WERI-Rb-1 (cell line): ENCODE data around the gene RSBN1.
A peak's percentile ranks its signal among the peaks of the same experiment; 100 is the strongest.

Experiments used
- DNase-seq: peaks from one replicate; pipeline ENCODE4 v3.0.0-alpha.2; 2020
- H3K27ac ChIP-seq: fragments of 250-450 bp; sonication (Bioruptor Pico); 2 replicates; pipeline ENCODE4 v1.5.1; 2020; ENCODE audit warnings: mild to moderate bottlenecking, moderate library complexity
- H3K27me3 ChIP-seq: fragments of 250-450 bp; sonication (Bioruptor Pico); 2 replicates; pipeline ENCODE4 v1.5.1; 2021; ENCODE audit warnings: mild to moderate bottlenecking, low read depth, moderate library complexity; ENCODE audit not compliant: insufficient read depth, severe bottlenecking
- H3K36me3 ChIP-seq: fragments of 250-450 bp; sonication (Bioruptor Pico); 2 replicates; pipeline ENCODE4 v1.5.1; 2020; ENCODE audit warnings: mild to moderate bottlenecking, moderate library complexity
- H3K4me3 ChIP-seq: 2 replicates; pipeline ENCODE4 v1.5.1; 2011; ENCODE audit warnings: low read depth, mild to moderate bottlenecking, control low read depth, low read length
- H3K9me3 ChIP-seq: fragments of 250-450 bp; sonication (Bioruptor Pico); 2 replicates; pipeline ENCODE4 v1.5.1; 2021; ENCODE audit warnings: mild to moderate bottlenecking, moderate library complexity; ENCODE audit not compliant: severe bottlenecking
- TF ChIP-seq, protein P1 (sequence below): IDR thresholded peaks from 2 replicates; pipeline ENCODE4 v1.5.1; 2011; ENCODE audit warnings: low read depth, mild to moderate bottlenecking, control low read depth, inconsistent platforms, low read length

RSBN1 gene

DNA sequence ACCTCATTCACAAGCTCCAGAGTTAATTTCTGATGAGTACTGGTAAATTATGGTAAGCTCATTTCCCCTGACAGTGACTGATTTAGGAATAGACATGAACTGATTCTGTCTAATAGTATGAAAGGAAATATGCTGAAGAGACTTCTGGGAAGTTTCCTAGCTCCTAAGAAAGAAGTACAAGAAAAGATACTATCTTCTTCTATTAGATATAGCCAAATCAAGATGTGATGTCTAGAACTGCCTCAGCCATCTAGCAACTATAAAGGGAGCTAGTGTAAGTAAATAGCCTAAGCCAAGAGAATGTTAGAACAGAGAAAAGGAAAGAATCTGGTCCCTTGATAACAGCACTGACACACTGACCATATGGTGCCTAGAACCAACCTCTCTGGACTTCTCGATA is 42.2 kb downstream of the RSBN1 start:
- TF ChIP-seq, protein P1, sequence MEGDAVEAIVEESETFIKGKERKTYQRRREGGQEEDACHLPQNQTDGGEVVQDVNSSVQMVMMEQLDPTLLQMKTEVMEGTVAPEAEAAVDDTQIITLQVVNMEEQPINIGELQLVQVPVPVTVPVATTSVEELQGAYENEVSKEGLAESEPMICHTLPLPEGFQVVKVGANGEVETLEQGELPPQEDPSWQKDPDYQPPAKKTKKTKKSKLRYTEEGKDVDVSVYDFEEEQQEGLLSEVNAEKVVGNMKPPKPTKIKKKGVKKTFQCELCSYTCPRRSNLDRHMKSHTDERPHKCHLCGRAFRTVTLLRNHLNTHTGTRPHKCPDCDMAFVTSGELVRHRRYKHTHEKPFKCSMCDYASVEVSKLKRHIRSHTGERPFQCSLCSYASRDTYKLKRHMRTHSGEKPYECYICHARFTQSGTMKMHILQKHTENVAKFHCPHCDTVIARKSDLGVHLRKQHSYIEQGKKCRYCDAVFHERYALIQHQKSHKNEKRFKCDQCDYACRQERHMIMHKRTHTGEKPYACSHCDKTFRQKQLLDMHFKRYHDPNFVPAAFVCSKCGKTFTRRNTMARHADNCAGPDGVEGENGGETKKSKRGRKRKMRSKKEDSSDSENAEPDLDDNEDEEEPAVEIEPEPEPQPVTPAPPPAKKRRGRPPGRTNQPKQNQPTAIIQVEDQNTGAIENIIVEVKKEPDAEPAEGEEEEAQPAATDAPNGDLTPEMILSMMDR: no peak
- Histone ChIP-seq H3K4me3 (no peak overlapping the region), H3K36me3 (peaks cover 19% of the 10 kb centered on the region), H3K27ac (no peak overlapping the region), H3K27me3 (no peaks in the 10 kb centered on the region), H3K9me3 (no peaks in the 10 kb centered on the region)
- DNase-seq: no peak

GRCh38 chr1:113769601-113769970 is 42.7 kb downstream of the RSBN1 start:
- TF ChIP-seq, protein P1: no peak

DNA sequence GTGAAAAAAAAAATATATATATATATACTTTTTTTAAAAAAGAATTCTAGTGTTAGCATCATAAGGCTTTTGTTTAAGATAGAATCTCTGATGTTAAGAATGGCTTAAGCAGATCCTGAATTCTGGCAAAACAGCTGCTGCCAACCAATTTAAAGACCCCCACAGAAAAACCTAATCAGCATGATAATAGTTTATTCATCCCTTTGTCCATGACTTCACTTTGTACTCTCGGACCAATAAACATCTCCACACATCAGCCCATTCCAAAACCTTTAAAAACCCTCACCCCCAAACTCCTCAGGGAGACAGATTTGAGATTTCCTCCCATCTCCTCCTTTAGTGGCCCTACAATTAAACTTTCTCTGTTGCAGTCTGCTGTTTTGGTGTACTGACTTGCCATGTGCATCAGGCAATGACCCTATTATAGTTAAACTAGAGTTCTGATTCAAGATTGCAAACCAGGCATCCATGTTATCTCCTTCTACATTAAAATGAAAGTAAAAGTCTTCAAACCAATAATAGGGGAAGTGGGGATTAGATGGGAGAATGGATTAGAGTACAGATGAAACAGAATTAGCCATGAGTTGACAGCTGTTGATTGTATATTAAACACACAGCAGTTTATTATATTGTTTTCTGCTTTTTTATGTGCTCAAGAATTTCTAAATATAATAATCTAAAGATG is 43.2 kb downstream of the RSBN1 start:
- Histone ChIP-seq H3K27ac (no peak overlapping the region), H3K36me3 (peaks cover 22% of the 10 kb centered on the region), H3K27me3 (no peaks in the 10 kb centered on the region), H3K9me3 (no peaks in the 10 kb centered on the region), H3K4me3 (no peak overlapping the region)
- TF ChIP-seq, protein P1: no peak
- no peak for DNase-seq

More at GRCh38 chr1:113769601-113769970, 42.7 kb downstream of the RSBN1 start:
- Histone ChIP-seq H3K9me3 (no peaks in the 10 kb centered on the region), H3K36me3 (peaks cover 23% of the 10 kb centered on the region), H3K27ac (no peak overlapping the region), H3K4me3 (no peak overlapping the region), H3K27me3 (no peaks in the 10 kb centered on the region)
- DNase-seq: no peak

- peaks cover 20% of the 10 kb centered on the region for H3K36me3 ChIP-seq
These were observed 46.7 kb downstream of the RSBN1 start for GRCh38 chr1:113765306-113766230.

DNA sequence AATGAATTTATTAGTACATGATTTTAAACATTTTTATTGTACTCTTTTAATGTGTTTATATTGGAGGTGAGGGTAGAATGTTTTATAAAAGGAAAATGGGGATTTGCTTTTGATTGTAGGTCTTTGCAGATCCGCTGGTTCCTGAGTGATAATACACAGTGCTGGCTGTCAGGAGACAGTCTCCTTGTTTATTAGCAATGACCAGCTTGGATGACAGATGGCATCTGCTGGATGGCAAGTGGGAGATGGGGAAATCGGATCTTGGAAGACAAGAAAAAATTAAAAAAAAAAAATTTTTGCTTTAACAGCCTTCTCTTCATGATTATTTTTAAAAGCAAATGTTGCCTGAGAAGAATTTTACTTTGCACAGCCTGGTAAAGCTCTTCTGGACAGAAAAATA is 48.6 kb downstream of the RSBN1 start:
- TF ChIP-seq, protein P1: no peak
- Histone ChIP-seq H3K27ac (peak overlapping the region; percentile 55), H3K9me3 (no peaks in the 10 kb centered on the region), H3K27me3 (no peaks in the 10 kb centered on the region), H3K4me3 (no peak overlapping the region), H3K36me3 (peaks cover 20% of the 10 kb centered on the region)
- peak; percentile 42 for DNase-seq

More at GRCh38 chr1:113765306-113766230, 46.7 kb downstream of the RSBN1 start:
- Histone ChIP-seq H3K9me3 (no peaks in the 10 kb centered on the region), H3K27ac (no peak overlapping the region), H3K27me3 (no peaks in the 10 kb centered on the region), H3K4me3 (no peak overlapping the region)
- TF ChIP-seq, protein P1: no peak
- no peak for DNase-seq
